GM19397 (cell line): ENCODE data around the gene SGSM2.

Source experiments
- ATAC-seq: cut with Tn5 transposase; IDR thresholded peaks from one replicate; pipeline ENCODE4 v1.9.1; 2021; ENCODE audit warnings: mild to moderate bottlenecking, moderate library complexity; ENCODE audit not compliant: unreplicated experiment

Gene SGSM2

GRCh38 chr17:2384439-2385127 lies 47.3 kb downstream of the SGSM2 start:
- ATAC-seq = no peak

GRCh38 chr17:2385240-2386210 lies 48.2 kb downstream of the SGSM2 start:
- no peak for ATAC-seq

- ATAC-seq = no peak
Measured at GRCh38 chr17:2386400-2387085, 49.2 kb downstream of the SGSM2 start.

- ATAC-seq = no peak
Measured at GRCh38 chr17:2387086-2388019, 50.1 kb downstream of the SGSM2 start.

- ATAC-seq = no peak
Measured at GRCh38 chr17:2388020-2388682, 50.9 kb downstream of the SGSM2 start.

GRCh38 chr17:2388683-2389055 lies 51.4 kb downstream of the SGSM2 start:
- ATAC-seq = no peak

- no peak for ATAC-seq
Measured at GRCh38 chr17:2390199-2390836, 53.0 kb downstream of the SGSM2 start.

GRCh38 chr17:2391597-2392251 lies 54.4 kb downstream of the SGSM2 start:
- no peak for ATAC-seq

- peak; percentile 57 for ATAC-seq
Measured at GRCh38 chr17:2392252-2393173, 55.2 kb downstream of the SGSM2 start.

GRCh38 chr17:2393174-2393953 lies 56.1 kb downstream of the SGSM2 start:
- ATAC-seq = peak; percentile 36

GRCh38 chr17:2393954-2394749 lies 56.9 kb downstream of the SGSM2 start:
- ATAC-seq = no peak

GRCh38 chr17:2394775-2395201 lies 57.5 kb downstream of the SGSM2 start:
- no peak for ATAC-seq

- no peak for ATAC-seq
Measured at GRCh38 chr17:2395258-2396181, 58.2 kb downstream of the SGSM2 start.

GRCh38 chr17:2396192-2396567 lies 58.9 kb downstream of the SGSM2 start:
- ATAC-seq = no peak

GRCh38 chr17:2396568-2397246 lies 59.4 kb downstream of the SGSM2 start:
- no peak for ATAC-seq
